Right lobe of liver (tissue), 6 donors: ENCODE data around the gene PAX5. TPM values are rescaled to one million over a fixed set of nuclear protein-coding genes. Genes with fewer than 3 reads are reported as not detected.

ENCODE experiments used
- ATAC-seq, 4 donors: fragments of 200-7000 bp; cut with Tn5 transposase; one replicate each; pipeline ENCODE4 v1.9.1; 2020; ENCODE audit warnings: mild to moderate bottlenecking in 4 of 4, moderate library complexity in 4 of 4
- DNase-seq, 3 donors: peaks; one replicate each; pipeline ENCODE4 v3.0.0-alpha.2; 2020
- H3K27ac ChIP-seq, 3 donors: fragments of 200-600 bp; one replicate each; pipeline ENCODE4 v1.8.0; 2022
- H3K27me3 ChIP-seq, 2 donors: fragments of 200-600 bp; one replicate each; pipeline ENCODE4 v1.8.0; 2022
- H3K36me3 ChIP-seq, 4 donors: fragments of 200-600 bp; sonication (generic) in 1 of 4; one replicate each; pipeline versions ENCODE4 v1.5.1 to v1.8.0; 2017 to 2022; ENCODE audit warnings: control low read depth in 1 of 4
- H3K4me1 ChIP-seq, 4 donors: fragments of 200-600 bp; sonication (generic) in 1 of 4; one replicate each; pipeline versions ENCODE4 v1.5.1 to v1.8.0; 2017 to 2022; ENCODE audit warnings: control low read depth in 1 of 4
- H3K4me3 ChIP-seq, 3 donors: fragments of 200-600 bp; one replicate each; pipeline ENCODE4 v1.8.0; 2022
- H3K9me3 ChIP-seq, 4 donors: fragments of 200-600 bp; sonication (generic) in 1 of 4; one replicate each; pipeline versions ENCODE4 v1.5.1 to v1.8.0; 2017 to 2022; ENCODE audit warnings: control low read depth in 1 of 4
- CTCF ChIP-seq, 4 donors: fragments of 200-600 bp in 3 of 4; fragments of 450-650 bp in 1 of 4; IDR thresholded peaks; one replicate each; pipeline versions ENCODE4 v1.5.1 to v1.8.0; 2016 to 2022; ENCODE audit warnings: antibody characterized with exemption in 4 of 4, mild to moderate bottlenecking in 2 of 4
- POLR2A ChIP-seq: fragments of 450-650 bp; IDR thresholded peaks from one replicate; pipeline ENCODE4 v1.6.1; 2017; ENCODE audit warnings: antibody characterized with exemption, mild to moderate bottlenecking
- whole genome bisulfite sequencing: methylation state at CpG from one replicate; pipeline ENCODE4 v1.1.6; 2018; ENCODE audit warnings: low coverage, low lambda C conversion rate; ENCODE audit not compliant: insufficient coverage; ENCODE audit errors: missing lambda C conversion rate; 5-methylcytosine and 5-hydroxymethylcytosine counted together
- intact Hi-C, 2 donors: fragments of 100-400 bp; cut with DNase I; formaldehyde crosslinking; loops; one replicate each; pipeline versions ENCODE4 v1.11.2 to v1.14.1; 2022
- total RNA-seq, 6 experiments: library from RNA; depleted of rRNA in 2 of 6; stranded (reverse); fragments of >200 nt in 2 of 6; fragmentation: NEBNext Ultra II Directional in 3 of 6; extraction: Animal tissue kit (Norgen Biotek cat#: 25700) in 3 of 6; gene quantifications; one replicate each; pipeline versions ENCODE4 v1.1.0 to v1.2.4, GENCODE V29; 2016 to 2023
- donor health status: DM: no; HTN: yes; CAD: no.
- donor health status: DM: no; HTN: no; CAD: no.
- donor health status: DM: no; HTN: no; CAD: no.
- donor health status: DM: no; HTN: yes; CAD: no.
- donor health status: DM: no; HTN: yes; CAD: no.

PAX5 gene
- total RNA-seq, 6 experiments from 2014 or later = 0.12 to 0.18 TPM; not detected in 4

GRCh38 chr9:36896296-36896695 is 137.8 kb downstream of the PAX5 start:
- Histone ChIP-seq H3K36me3 (no peaks in the 10 kb centered on the region), H3K4me3 (no peak overlapping the region), H3K27me3 (no peaks in the 10 kb centered on the region), H3K27ac (no peak overlapping the region), H3K4me1 (no peaks in the 10 kb centered on the region), H3K9me3 (no peaks in the 10 kb centered on the region)
- ATAC-seq (no peak), DNase-seq (peak in 1 of 3 donors; percentile 8)
- intact Hi-C loops = no loop called here
- 100% methylated on average over 1 of the region's 6 CpGs for WGBS
- no peak for TF ChIP-seq POLR2A
- no peak for TF ChIP-seq CTCF (IDR thresholded peaks at IDR 0.05)

GRCh38 chr9:36895744-36896260 is 138.3 kb downstream of the PAX5 start:
- peak in 1 of 3 donors; percentile 15 for DNase-seq
- no peak for ATAC-seq
- TF ChIP-seq POLR2A = no peak
- no peak for TF ChIP-seq CTCF (IDR thresholded peaks at IDR 0.05)
- H3K27ac ChIP-seq = no peak overlapping the region
- no peaks in the 10 kb centered on the region for H3K27me3 ChIP-seq
- WGBS = 46% methylated on average over 2 of the region's 5 CpGs
- intact Hi-C loops = no loop called here
- H3K9me3 ChIP-seq = no peaks in the 10 kb centered on the region
- H3K4me3 ChIP-seq = no peak overlapping the region
- no peaks in the 10 kb centered on the region for H3K4me1 ChIP-seq
- no peaks in the 10 kb centered on the region for H3K36me3 ChIP-seq

GRCh38 chr9:36894695-36895310 is 139.3 kb downstream of the PAX5 start:
- TF ChIP-seq CTCF (IDR thresholded peaks at IDR 0.05) (no peak), POLR2A (no peak)
- H3K36me3 ChIP-seq = no peaks in the 10 kb centered on the region
- H3K27ac ChIP-seq = no peak overlapping the region
- no peak for ATAC-seq
- 83% methylated on average over 9 of the region's 23 CpGs for WGBS
- intact Hi-C loops = no loop called here
- DNase-seq = peak in 1 of 3 donors; percentile 23
- H3K9me3 ChIP-seq = no peaks in the 10 kb centered on the region
- no peaks in the 10 kb centered on the region for H3K4me1 ChIP-seq
- no peaks in the 10 kb centered on the region for H3K27me3 ChIP-seq
- no peak overlapping the region for H3K4me3 ChIP-seq

GRCh38 chr9:36893911-36894310 is 140.2 kb downstream of the PAX5 start:
- no peaks in the 10 kb centered on the region for H3K9me3 ChIP-seq
- no peaks in the 10 kb centered on the region for H3K4me1 ChIP-seq
- TF ChIP-seq POLR2A (no peak), CTCF (IDR thresholded peaks at IDR 0.05) (no peak)
- no peak for ATAC-seq
- H3K27ac ChIP-seq = no peak overlapping the region
- WGBS = 40% methylated on average over 1 of the region's 8 CpGs
- no peak overlapping the region for H3K4me3 ChIP-seq
- DNase-seq = peak in 1 of 3 donors; percentile 29
- no peaks in the 10 kb centered on the region for H3K36me3 ChIP-seq
- H3K27me3 ChIP-seq = no peaks in the 10 kb centered on the region
- intact Hi-C loops = no loop called here
